Stimulated activated naive B cell treated with anti-CD40 and anti-IgM and Interleukin-4, amounts not matched to agents 10 μg/mL and 1 μg/mL and 100 μg/mL, for 72 hours (primary cell): ENCODE results near the gene API5.
A peak's percentile ranks its signal among the peaks of the same experiment; 100 is the strongest.

Source experiments
- ATAC-seq, 2 donors: fragments of 150-1000 bp; cut with Tn5 transposase; replicated peaks; 2 replicates each; pipeline ENCODE4 v1.10.0; 2021; ENCODE audit warnings: moderate library complexity in 1 of 2
- DNase-seq: peaks from one replicate; pipeline ENCODE4 v3.0.0; 2021
- H3K27ac Mint-ChIP-seq: one replicate; pipeline ENCODE4 v1.8.0; 2022; ENCODE audit warnings: mild to moderate bottlenecking, mixed read lengths
- H3K27me3 Mint-ChIP-seq, 2 donors: one replicate each; pipeline ENCODE4 v1.8.0; 2022; ENCODE audit warnings: mixed read lengths in 2 of 2
- H3K36me3 Mint-ChIP-seq, 2 donors: one replicate each; pipeline ENCODE4 v1.8.0; 2022; ENCODE audit warnings: mixed read lengths in 2 of 2, mild to moderate bottlenecking in 1 of 2
- H3K4me1 Mint-ChIP-seq, 2 donors: one replicate each; pipeline ENCODE4 v1.8.0; 2022; ENCODE audit warnings: mixed read lengths in 2 of 2, mild to moderate bottlenecking in 1 of 2
- H3K4me3 Mint-ChIP-seq, 2 donors: one replicate each; pipeline ENCODE4 v1.8.0; 2022; ENCODE audit warnings: mild to moderate bottlenecking in 2 of 2, mixed read lengths in 2 of 2, moderate library complexity in 1 of 2
- H3K9me3 Mint-ChIP-seq, 2 donors: one replicate each; pipeline ENCODE4 v1.8.0; 2022; ENCODE audit warnings: mixed read lengths in 2 of 2, mild to moderate bottlenecking in 1 of 2

The API5 gene

GRCh38 chr11:43378897-43379296 lies 67.1 kb downstream of the API5 start:
- Mint-ChIP-seq H3K27me3 (no peaks in the 10 kb centered on the region), H3K4me3 (no peak overlapping the region), H3K4me1 (peaks cover 13 to 14% of the 10 kb centered on the region in 2 donors), H3K9me3 (no peaks in the 10 kb centered on the region), H3K36me3 (peaks cover 13 to 20% of the 10 kb centered on the region in 2 donors), H3K27ac (no peak overlapping the region)
- ATAC-seq (no peak), DNase-seq (no peak)

GRCh38 chr11:43381802-43382201 lies 70.0 kb downstream of the API5 start:
- H3K27me3 Mint-ChIP-seq, result no peaks in the 10 kb centered on the region
- H3K4me1 Mint-ChIP-seq, result peaks cover 6 to 7% of the 10 kb centered on the region in 2 donors
- H3K9me3 Mint-ChIP-seq, result no peaks in the 10 kb centered on the region
- no peak for ATAC-seq
- no peak overlapping the region for H3K4me3 Mint-ChIP-seq
- H3K36me3 Mint-ChIP-seq, result peaks cover 9 to 24% of the 10 kb centered on the region in 2 donors
- no peak for DNase-seq
- H3K27ac Mint-ChIP-seq, result no peak overlapping the region

GRCh38 chr11:43382614-43383013 lies 70.8 kb downstream of the API5 start:
- ATAC-seq (no peak), DNase-seq (no peak)
- H3K27ac Mint-ChIP-seq, result peak overlapping the region; percentile 9
- H3K4me3 Mint-ChIP-seq, result no peak overlapping the region
- no peaks in the 10 kb centered on the region for H3K9me3 Mint-ChIP-seq
- peaks cover 9 to 24% of the 10 kb centered on the region in 2 donors for H3K36me3 Mint-ChIP-seq
- no peaks in the 10 kb centered on the region for H3K27me3 Mint-ChIP-seq
- peaks cover 6 to 7% of the 10 kb centered on the region in 2 donors for H3K4me1 Mint-ChIP-seq

- no peaks in the 10 kb centered on the region for H3K9me3 Mint-ChIP-seq
Observed at GRCh38 chr11:43384393-43384792, 72.6 kb downstream of the API5 start.

GRCh38 chr11:43392713-43393112 lies 80.9 kb downstream of the API5 start:
- DNase-seq, result no peak
- no peak overlapping the region for H3K27ac Mint-ChIP-seq
- peaks cover 38 to 45% of the 10 kb centered on the region in 2 donors for H3K36me3 Mint-ChIP-seq
- ATAC-seq, result no peak
- no peak overlapping the region for H3K4me3 Mint-ChIP-seq
- no peaks in the 10 kb centered on the region for H3K9me3 Mint-ChIP-seq
- no peaks in the 10 kb centered on the region for H3K27me3 Mint-ChIP-seq
- no peaks in the 10 kb centered on the region for H3K4me1 Mint-ChIP-seq

More at GRCh38 chr11:43384393-43384792, 72.6 kb downstream of the API5 start:
- no peaks in the 10 kb centered on the region for H3K27me3 Mint-ChIP-seq
- peaks cover 13 to 27% of the 10 kb centered on the region in 2 donors for H3K36me3 Mint-ChIP-seq
- ATAC-seq (no peak), DNase-seq (no peak)
- peaks cover 4 to 6% of the 10 kb centered on the region in 2 donors for H3K4me1 Mint-ChIP-seq
- H3K27ac Mint-ChIP-seq, result no peak overlapping the region
- no peak overlapping the region for H3K4me3 Mint-ChIP-seq

- H3K9me3 Mint-ChIP-seq, result no peaks in the 10 kb centered on the region
- ATAC-seq (no peak), DNase-seq (no peak)
- no peak overlapping the region for H3K4me3 Mint-ChIP-seq
- H3K27ac Mint-ChIP-seq, result peak overlapping the region; percentile 26
- H3K27me3 Mint-ChIP-seq, result no peaks in the 10 kb centered on the region
- peaks cover 38 to 48% of the 10 kb centered on the region in 2 donors for H3K36me3 Mint-ChIP-seq
- no peaks in the 10 kb centered on the region for H3K4me1 Mint-ChIP-seq
Observed at GRCh38 chr11:43393765-43394355, 82.1 kb downstream of the API5 start.
